Loucy (cell line): Measurements from ENCODE around the gene RNMT.

Experiments used
- CTCF ChIP-seq: fragments of 200-600 bp; sonication (generic); conservative IDR thresholded peaks from 2 replicates; pipeline ENCODE4 v1.5.1; 2014; ENCODE audit warnings: mild to moderate bottlenecking, antibody characterized with exemption, low read length
- EZH2phosphoT487 ChIP-seq: fragments of 200-600 bp; IDR thresholded peaks from 2 replicates; pipeline ENCODE4 v1.6.1; 2018; ENCODE audit warnings: antibody characterized with exemption, mild to moderate bottlenecking, moderate library complexity, borderline replicate concordance

- TF ChIP-seq CTCF, result no peak
- no peak for TF ChIP-seq EZH2phosphoT487
Observed at GRCh38 chr18:13681701-13682100, 44.8 kb upstream of the RNMT start.
